Epithelial cell of esophagus (primary cell): Measurements from ENCODE around the gene CPXM1.

Source experiments
- DNase-seq: peaks from one replicate; pipeline ENCODE4 v3.0.0; 2010; ENCODE audit warnings: low read depth
- H3K4me3 ChIP-seq: 2 replicates; pipeline ENCODE4 v1.5.1; 2011; ENCODE audit warnings: mild to moderate bottlenecking, low read length, control low read depth
- CTCF ChIP-seq: IDR thresholded peaks from 2 replicates; pipeline ENCODE4 v1.5.1; 2011; ENCODE audit warnings: low read depth, mild to moderate bottlenecking, low read length, control low read depth, inconsistent platforms; ENCODE audit not compliant: insufficient read depth; ENCODE audit errors: missing control alignments

The CPXM1 gene

GRCh38 chr20:2806351-2806701, 5.9 kb upstream of the CPXM1 start:
- DNase-seq, result no peak
- no peak for TF ChIP-seq CTCF
- no peak overlapping the region for H3K4me3 ChIP-seq

- no peak for DNase-seq
- no peak overlapping the region for H3K4me3 ChIP-seq
- no peak for TF ChIP-seq CTCF
Observed at GRCh38 chr20:2805689-2806350, 5.4 kb upstream of the CPXM1 start.

- TF ChIP-seq CTCF, result no peak
Observed at GRCh38 chr20:2804852-2805688, 4.6 kb upstream of the CPXM1 start.

GRCh38 chr20:2804041-2804828, 3.8 kb upstream of the CPXM1 start:
- no peak overlapping the region for H3K4me3 ChIP-seq
- TF ChIP-seq CTCF, result no peak
- no peak for DNase-seq

More at GRCh38 chr20:2804852-2805688, 4.6 kb upstream of the CPXM1 start:
- no peak overlapping the region for H3K4me3 ChIP-seq
- DNase-seq, result no peak

- DNase-seq, result no peak
- no peak for TF ChIP-seq CTCF
- no peak overlapping the region for H3K4me3 ChIP-seq
Observed at GRCh38 chr20:2801286-2801728, 880 bp upstream of the CPXM1 start.

GRCh38 chr20:2799688-2800520, 523 bp downstream of the CPXM1 start:
- DNase-seq, result no peak
- no peak overlapping the region for H3K4me3 ChIP-seq
- no peak for TF ChIP-seq CTCF
